ENCODE data around the gene WWOX. TPM values are rescaled to one million over a fixed set of nuclear protein-coding genes. Genes with fewer than 3 reads are reported as not detected.

Gene WWOX
- total and polyA plus RNA-seq, 2 of the 8 experiments (the other 6 are each of a cell fraction or from before 2014, with no cell fraction given): 5.4 to 16.7 TPM

- TF ChIP-seq EP300 (IDR thresholded peaks at IDR 0.05; ENCODE audit: borderline replicate concordance in 1 of 2, low read depth in 2 of 2, low read length in 2 of 2) (no peak), YY1 (IDR thresholded peaks at IDR 0.05; ENCODE audit: low read depth, low read length) (no peak), TAF1 (IDR thresholded peaks at IDR 0.05; ENCODE audit: low read depth, low read length) (no peak), BACH1 (IDR thresholded peaks at IDR 0.05; ENCODE audit: low read length) (no peak), RFX5 (IDR thresholded peaks at IDR 0.05; ENCODE audit: borderline replicate concordance, low read depth, low read length) (no peak), CTBP2 (IDR thresholded peaks at IDR 0.05; ENCODE audit: borderline replicate concordance, insufficient read depth, insufficient read length, low read length) (no peak), MAX (IDR thresholded peaks at IDR 0.05) (no peak)
Measured at GRCh38 chr16:78375055-78375679, 275.7 kb downstream of the WWOX start (continued).

Data from H1 (cell line).